Neural cell (in vitro differentiated cells): Measurements from ENCODE around the gene CHCHD10. TPM values are rescaled to one million over a fixed set of nuclear protein-coding genes. Genes with fewer than 3 reads are reported as not detected.

Experiments used
- H2AFZ ChIP-seq: fragments of 200-600, 300-800 bp; sonication (generic), shearing (Covaris generic); 2 replicates; pipeline ENCODE4 v1.6.0; 2014; ENCODE audit warnings: low read depth, mild to moderate bottlenecking, antibody characterized with exemption, low read length, moderate library complexity
- H3F3A ChIP-seq: fragments of 200-600 bp; shearing (Covaris generic); 2 replicates; pipeline ENCODE4 v1.6.1; 2016; ENCODE audit warnings: mild to moderate bottlenecking, moderate library complexity, mixed read lengths, antibody characterized with exemption, low read length; ENCODE audit not compliant: insufficient read depth, poor library complexity, severe bottlenecking
- H3K27ac ChIP-seq: fragments of 200-600, 300-800 bp; sonication (generic), shearing (Covaris generic); 2 replicates; pipeline ENCODE4 v1.5.1; 2014; ENCODE audit warnings: mild to moderate bottlenecking, low read length, moderate library complexity
- H3K27me3 ChIP-seq: fragments of 300-800, 200-600 bp; sonication (generic), shearing (Covaris generic); 2 replicates; pipeline ENCODE4 v1.6.0; 2014; ENCODE audit warnings: mild to moderate bottlenecking, low read depth, low read length, moderate library complexity; ENCODE audit not compliant: insufficient read depth
- H3K36me3 ChIP-seq: fragments of 300-800, 200-600 bp; sonication (generic), shearing (Covaris generic); 2 replicates; pipeline ENCODE4 v1.5.1; 2014; ENCODE audit warnings: mild to moderate bottlenecking, antibody characterized with exemption, low read length, moderate library complexity; ENCODE audit not compliant: insufficient read depth
- H3K4me2 ChIP-seq: fragments of 300-800, 200-600 bp; sonication (generic), shearing (Covaris generic); 2 replicates; pipeline ENCODE4 v1.6.0; 2014; ENCODE audit warnings: mild to moderate bottlenecking, low read length
- H3K4me3 ChIP-seq: fragments of 300-800, 200-600 bp; sonication (generic), shearing (Covaris generic); 2 replicates; pipeline ENCODE4 v1.5.1; 2014; ENCODE audit warnings: mild to moderate bottlenecking, low read length, moderate library complexity
- H3K79me2 ChIP-seq: fragments of 200-600 bp; shearing (Covaris generic); replicated peaks from 2 replicates; pipeline ENCODE4 v1.6.0; 2014; ENCODE audit warnings: mild to moderate bottlenecking, low read length, moderate library complexity; ENCODE audit not compliant: insufficient read depth
- H3K9ac ChIP-seq: fragments of 300-800, 200-600 bp; sonication (generic), shearing (Covaris generic); 2 replicates; pipeline ENCODE4 v1.6.1; 2016; ENCODE audit warnings: mild to moderate bottlenecking, low read length, mixed read lengths
- H3K9me2 ChIP-seq: fragments of 200-600 bp; shearing (Covaris generic); 2 replicates; pipeline ENCODE4 v1.6.1; 2016; ENCODE audit warnings: mild to moderate bottlenecking, low read length, mixed read lengths; ENCODE audit not compliant: insufficient read depth
- H3K9me3 ChIP-seq: fragments of 200-600, 300-800 bp; sonication (generic), shearing (Covaris generic); 2 replicates; pipeline ENCODE4 v1.6.1; 2016; ENCODE audit warnings: mild to moderate bottlenecking, mixed run types, low read length, moderate library complexity, mixed read lengths
- H4K20me1 ChIP-seq: fragments of 200-600 bp; shearing (Covaris generic); 2 replicates; pipeline ENCODE4 v1.6.1; 2016; ENCODE audit warnings: mild to moderate bottlenecking, mixed run types; ENCODE audit not compliant: insufficient read depth
- MXI1 ChIP-seq: fragments of 450-650 bp; conservative IDR thresholded peaks from 2 replicates; pipeline ENCODE4 v1.6.1; 2014; ENCODE audit warnings: antibody characterized with exemption, mild to moderate bottlenecking; ENCODE audit not compliant: poor library complexity, severe bottlenecking
- POLR2AphosphoS5 ChIP-seq: IDR thresholded peaks from 2 replicates; pipeline ENCODE4 v1.6.1; 2012
- RAD21 ChIP-seq: fragments of 450-650 bp; conservative IDR thresholded peaks from 2 replicates; pipeline ENCODE4 v1.6.1; 2014; ENCODE audit warnings: antibody characterized with exemption, mild to moderate bottlenecking, moderate library complexity
- SMC3 ChIP-seq: fragments of 450-650 bp; conservative IDR thresholded peaks from 2 replicates; pipeline ENCODE4 v1.6.1; 2014; ENCODE audit warnings: antibody characterized with exemption, mild to moderate bottlenecking, moderate library complexity; ENCODE audit not compliant: poor library complexity
- TAF1 ChIP-seq: IDR thresholded peaks from 2 replicates; pipeline ENCODE4 v1.6.1; 2012; ENCODE audit warnings: low read depth
- polyA plus RNA-seq: library from polyadenylated mRNA; depleted of rRNA; stranded (reverse); fragments of >200 nt; gene quantifications from 2 replicates; pipeline ENCODE4 v1.2.3, GENCODE V29; 2014
- TF ChIP-seq, protein P1 (sequence below): fragments of 450-650 bp; IDR thresholded peaks from 2 replicates; pipeline ENCODE4 v1.5.1; 2014; ENCODE audit warnings: antibody characterized with exemption, mild to moderate bottlenecking, moderate library complexity; ENCODE audit not compliant: poor library complexity, severe bottlenecking
- TF ChIP-seq, protein P2 (sequence below): IDR thresholded peaks from 2 replicates; pipeline ENCODE4 v1.6.1; 2012; ENCODE audit warnings: borderline replicate concordance

CHCHD10 gene
- polyA plus RNA-seq, 1 donor from 2014 or later, result not detected

DNA sequence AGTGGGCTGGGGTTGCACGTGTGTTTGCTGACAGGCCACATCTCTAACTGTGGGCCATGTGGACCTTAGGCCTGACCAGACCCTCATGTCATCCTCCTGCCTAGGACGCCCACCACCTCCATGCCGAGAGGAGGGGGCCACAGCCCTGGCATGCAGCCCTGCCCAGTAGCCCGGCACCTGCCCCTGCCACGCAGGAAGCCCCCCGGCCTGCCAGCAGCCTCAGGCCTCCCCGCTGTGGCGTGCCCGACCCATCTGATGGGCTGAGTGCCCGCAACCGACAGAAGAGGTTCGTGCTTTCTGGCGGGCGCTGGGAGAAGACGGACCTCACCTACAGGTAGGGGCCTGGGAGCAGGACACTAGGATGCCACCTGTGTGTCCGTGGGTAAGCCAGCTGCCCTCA lies 11.3 kb upstream of the CHCHD10 start:
- no peaks in the 10 kb centered on the region for H3F3A ChIP-seq
- no peaks in the 10 kb centered on the region for H3K36me3 ChIP-seq
- no peaks in the 10 kb centered on the region for H3K79me2 ChIP-seq
- H4K20me1 ChIP-seq, result no peaks in the 10 kb centered on the region
- no peaks in the 10 kb centered on the region for H3K27me3 ChIP-seq
- no peak overlapping the region for H3K4me3 ChIP-seq
- H2AFZ ChIP-seq, result no peak overlapping the region
- H3K27ac ChIP-seq, result no peak overlapping the region
- no peaks in the 10 kb centered on the region for H3K9me3 ChIP-seq
- TF ChIP-seq TAF1 (no peak), POLR2AphosphoS5 (no peak)
- TF ChIP-seq, protein P1, sequence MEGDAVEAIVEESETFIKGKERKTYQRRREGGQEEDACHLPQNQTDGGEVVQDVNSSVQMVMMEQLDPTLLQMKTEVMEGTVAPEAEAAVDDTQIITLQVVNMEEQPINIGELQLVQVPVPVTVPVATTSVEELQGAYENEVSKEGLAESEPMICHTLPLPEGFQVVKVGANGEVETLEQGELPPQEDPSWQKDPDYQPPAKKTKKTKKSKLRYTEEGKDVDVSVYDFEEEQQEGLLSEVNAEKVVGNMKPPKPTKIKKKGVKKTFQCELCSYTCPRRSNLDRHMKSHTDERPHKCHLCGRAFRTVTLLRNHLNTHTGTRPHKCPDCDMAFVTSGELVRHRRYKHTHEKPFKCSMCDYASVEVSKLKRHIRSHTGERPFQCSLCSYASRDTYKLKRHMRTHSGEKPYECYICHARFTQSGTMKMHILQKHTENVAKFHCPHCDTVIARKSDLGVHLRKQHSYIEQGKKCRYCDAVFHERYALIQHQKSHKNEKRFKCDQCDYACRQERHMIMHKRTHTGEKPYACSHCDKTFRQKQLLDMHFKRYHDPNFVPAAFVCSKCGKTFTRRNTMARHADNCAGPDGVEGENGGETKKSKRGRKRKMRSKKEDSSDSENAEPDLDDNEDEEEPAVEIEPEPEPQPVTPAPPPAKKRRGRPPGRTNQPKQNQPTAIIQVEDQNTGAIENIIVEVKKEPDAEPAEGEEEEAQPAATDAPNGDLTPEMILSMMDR, result no peak
- TF ChIP-seq, protein P2, sequence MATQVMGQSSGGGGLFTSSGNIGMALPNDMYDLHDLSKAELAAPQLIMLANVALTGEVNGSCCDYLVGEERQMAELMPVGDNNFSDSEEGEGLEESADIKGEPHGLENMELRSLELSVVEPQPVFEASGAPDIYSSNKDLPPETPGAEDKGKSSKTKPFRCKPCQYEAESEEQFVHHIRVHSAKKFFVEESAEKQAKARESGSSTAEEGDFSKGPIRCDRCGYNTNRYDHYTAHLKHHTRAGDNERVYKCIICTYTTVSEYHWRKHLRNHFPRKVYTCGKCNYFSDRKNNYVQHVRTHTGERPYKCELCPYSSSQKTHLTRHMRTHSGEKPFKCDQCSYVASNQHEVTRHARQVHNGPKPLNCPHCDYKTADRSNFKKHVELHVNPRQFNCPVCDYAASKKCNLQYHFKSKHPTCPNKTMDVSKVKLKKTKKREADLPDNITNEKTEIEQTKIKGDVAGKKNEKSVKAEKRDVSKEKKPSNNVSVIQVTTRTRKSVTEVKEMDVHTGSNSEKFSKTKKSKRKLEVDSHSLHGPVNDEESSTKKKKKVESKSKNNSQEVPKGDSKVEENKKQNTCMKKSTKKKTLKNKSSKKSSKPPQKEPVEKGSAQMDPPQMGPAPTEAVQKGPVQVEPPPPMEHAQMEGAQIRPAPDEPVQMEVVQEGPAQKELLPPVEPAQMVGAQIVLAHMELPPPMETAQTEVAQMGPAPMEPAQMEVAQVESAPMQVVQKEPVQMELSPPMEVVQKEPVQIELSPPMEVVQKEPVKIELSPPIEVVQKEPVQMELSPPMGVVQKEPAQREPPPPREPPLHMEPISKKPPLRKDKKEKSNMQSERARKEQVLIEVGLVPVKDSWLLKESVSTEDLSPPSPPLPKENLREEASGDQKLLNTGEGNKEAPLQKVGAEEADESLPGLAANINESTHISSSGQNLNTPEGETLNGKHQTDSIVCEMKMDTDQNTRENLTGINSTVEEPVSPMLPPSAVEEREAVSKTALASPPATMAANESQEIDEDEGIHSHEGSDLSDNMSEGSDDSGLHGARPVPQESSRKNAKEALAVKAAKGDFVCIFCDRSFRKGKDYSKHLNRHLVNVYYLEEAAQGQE, result no peak
- H3K9ac ChIP-seq, result no peak overlapping the region
- no peak overlapping the region for H3K4me2 ChIP-seq
- no peaks in the 10 kb centered on the region for H3K9me2 ChIP-seq

DNA sequence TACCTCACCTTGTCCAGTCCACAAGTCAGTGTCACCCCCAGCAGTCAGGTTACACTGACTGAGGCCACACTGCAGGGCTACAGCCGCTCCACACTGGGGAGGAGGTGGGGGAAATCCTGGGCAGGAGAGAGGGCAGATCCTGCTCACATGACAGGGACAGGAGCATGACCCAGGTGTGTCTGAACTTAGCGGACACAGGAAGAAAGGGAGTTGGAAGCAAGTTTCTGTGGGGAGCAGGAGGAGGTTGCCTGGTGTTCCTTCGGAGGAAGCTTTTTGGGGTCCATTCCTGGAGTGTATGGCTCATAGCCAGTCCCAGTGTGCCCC lies 10.8 kb upstream of the CHCHD10 start:
- peaks cover 2% of the 10 kb centered on the region for H3K27me3 ChIP-seq
- H3K9me2 ChIP-seq, result no peaks in the 10 kb centered on the region
- no peak overlapping the region for H3K4me3 ChIP-seq
- H3F3A ChIP-seq, result no peaks in the 10 kb centered on the region
- H2AFZ ChIP-seq, result no peak overlapping the region
- no peak overlapping the region for H3K9ac ChIP-seq
- no peaks in the 10 kb centered on the region for H4K20me1 ChIP-seq
- H3K36me3 ChIP-seq, result no peaks in the 10 kb centered on the region
- no peak overlapping the region for H3K4me2 ChIP-seq
- H3K9me3 ChIP-seq, result no peaks in the 10 kb centered on the region
- TF ChIP-seq SMC3 (no peak), RAD21 (no peak), TAF1 (no peak), POLR2AphosphoS5 (no peak), MXI1 (no peak)
- TF ChIP-seq, protein P1, result no peak
- TF ChIP-seq, protein P2, result no peak
- no peak overlapping the region for H3K27ac ChIP-seq
- no peaks in the 10 kb centered on the region for H3K79me2 ChIP-seq
